GM10248 (cell line): ENCODE results near the gene USP40.

Experiments
- CTCF ChIA-PET: fragments of 300-600 bp; sonication (Branson Sonifier 250); formaldehyde crosslinking; extraction: SDS; loops from one replicate; lab custom pipeline; 2021; ENCODE audit warnings: antibody characterized with exemption; lab: Yijun Ruan, JAX
- POLR2A ChIA-PET: fragments of 350-650 bp; sonication (Branson Sonifier 250); formaldehyde crosslinking; extraction: SDS; loops from one replicate; lab custom pipeline; 2020; ENCODE audit warnings: antibody characterized with exemption; lab: Yijun Ruan, JAX
- DNase-seq: peaks from one replicate; pipeline ENCODE4 v3.0.0; 2012; ENCODE audit errors: extremely low spot score
- CTCF ChIP-seq: IDR thresholded peaks from 2 replicates; pipeline ENCODE4 v1.5.1; 2012; ENCODE audit warnings: mild to moderate bottlenecking, low read depth; ENCODE audit errors: extremely low read depth, missing control alignments, control extremely low read depth

USP40 gene

GRCh38 chr2:233480490-233481202 is 85.9 kb downstream of the USP40 start:
- ChIA-PET CTCF (interaction anchor here (2.2 kb wide), 1 partner anchor 230 kb away, joined by 5 read pairs; no protein-coding TSS in a partner anchor), POLR2A (no interaction called here)
- no peak for TF ChIP-seq CTCF
- DNase-seq, result no peak

GRCh38 chr2:233479616-233480489 is 86.7 kb downstream of the USP40 start:
- no peak for TF ChIP-seq CTCF
- ChIA-PET CTCF (interaction anchor here (2.2 kb wide), 1 partner anchor 231 kb away, joined by 5 read pairs; no protein-coding TSS in a partner anchor), POLR2A (no interaction called here)
- DNase-seq, result no peak

- no peak for TF ChIP-seq CTCF
- ChIA-PET POLR2A (no interaction called here), CTCF (interaction anchor here (1.0 kb wide), 1 partner anchor 20 kb away, joined by 3 read pairs; no protein-coding TSS in a partner anchor)
- DNase-seq, result no peak
Measured at GRCh38 chr2:233477548-233478433, 88.8 kb downstream of the USP40 start.

GRCh38 chr2:233476651-233477547 is 89.7 kb downstream of the USP40 start:
- DNase-seq, result no peak
- no peak for TF ChIP-seq CTCF
- ChIA-PET CTCF (interaction anchor here (1.0 to 1.2 kb wide), 2 partner anchors 20 to 21 kb away, joined by 3 read pairs; no protein-coding TSS in a partner anchor), POLR2A (no interaction called here)

- CTCF ChIA-PET, result interaction anchor here (1.2 kb wide), 1 partner anchor 20 kb away, joined by 3 read pairs; no protein-coding TSS in a partner anchor
- TF ChIP-seq CTCF, result no peak
- POLR2A ChIA-PET, result no interaction called here
- no peak for DNase-seq
Measured at GRCh38 chr2:233476063-233476410, 90.5 kb downstream of the USP40 start.
